Measurements from ENCODE around the gene PAK5.

DNA sequence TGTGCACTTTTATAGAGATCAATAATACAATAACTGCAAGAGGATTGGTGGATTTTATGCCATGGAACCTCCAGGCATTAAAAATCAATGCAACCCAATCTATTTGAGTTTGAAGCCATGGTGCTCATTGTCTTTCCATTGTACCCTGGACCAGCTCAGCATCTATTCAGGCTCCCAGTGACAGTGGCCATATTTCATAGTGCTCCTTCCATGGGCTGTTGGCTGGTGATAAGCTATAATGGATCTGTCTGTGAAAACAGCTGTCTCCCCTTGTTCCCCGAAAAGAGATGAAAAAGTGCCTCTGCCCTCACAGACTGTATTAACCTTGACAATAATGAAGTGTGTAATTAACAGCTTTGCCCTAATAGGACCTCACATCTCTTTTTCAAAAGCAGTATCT lies 250.2 kb downstream of the PAK5 start:
- TF ChIP-seq, protein P1, sequence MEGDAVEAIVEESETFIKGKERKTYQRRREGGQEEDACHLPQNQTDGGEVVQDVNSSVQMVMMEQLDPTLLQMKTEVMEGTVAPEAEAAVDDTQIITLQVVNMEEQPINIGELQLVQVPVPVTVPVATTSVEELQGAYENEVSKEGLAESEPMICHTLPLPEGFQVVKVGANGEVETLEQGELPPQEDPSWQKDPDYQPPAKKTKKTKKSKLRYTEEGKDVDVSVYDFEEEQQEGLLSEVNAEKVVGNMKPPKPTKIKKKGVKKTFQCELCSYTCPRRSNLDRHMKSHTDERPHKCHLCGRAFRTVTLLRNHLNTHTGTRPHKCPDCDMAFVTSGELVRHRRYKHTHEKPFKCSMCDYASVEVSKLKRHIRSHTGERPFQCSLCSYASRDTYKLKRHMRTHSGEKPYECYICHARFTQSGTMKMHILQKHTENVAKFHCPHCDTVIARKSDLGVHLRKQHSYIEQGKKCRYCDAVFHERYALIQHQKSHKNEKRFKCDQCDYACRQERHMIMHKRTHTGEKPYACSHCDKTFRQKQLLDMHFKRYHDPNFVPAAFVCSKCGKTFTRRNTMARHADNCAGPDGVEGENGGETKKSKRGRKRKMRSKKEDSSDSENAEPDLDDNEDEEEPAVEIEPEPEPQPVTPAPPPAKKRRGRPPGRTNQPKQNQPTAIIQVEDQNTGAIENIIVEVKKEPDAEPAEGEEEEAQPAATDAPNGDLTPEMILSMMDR (conservative IDR thresholded peaks at IDR 0.05), result no peak
- no peak for TF ChIP-seq EZH2 (IDR thresholded peaks at IDR 0.05; ENCODE audit: low read depth)

Measured in PC-9 (cell line).